Measurements from ENCODE around the gene DNMT3B. TPM values are rescaled to one million over a fixed set of nuclear protein-coding genes. Genes with fewer than 3 reads are reported as not detected.
A peak's percentile ranks its signal among the peaks of the same experiment; 100 is the strongest.
"Not testable (repeated sequence)": the region's sequence is repeated elsewhere in the genome, so short reads cannot be mapped to it uniquely, and the experiment has no call there.

The DNMT3B gene
- 3.1 TPM for polyA plus RNA-seq (2013, experiment 1 of 2)
- 2.9 TPM for polyA plus RNA-seq (2013, experiment 2 of 2)

DNA sequence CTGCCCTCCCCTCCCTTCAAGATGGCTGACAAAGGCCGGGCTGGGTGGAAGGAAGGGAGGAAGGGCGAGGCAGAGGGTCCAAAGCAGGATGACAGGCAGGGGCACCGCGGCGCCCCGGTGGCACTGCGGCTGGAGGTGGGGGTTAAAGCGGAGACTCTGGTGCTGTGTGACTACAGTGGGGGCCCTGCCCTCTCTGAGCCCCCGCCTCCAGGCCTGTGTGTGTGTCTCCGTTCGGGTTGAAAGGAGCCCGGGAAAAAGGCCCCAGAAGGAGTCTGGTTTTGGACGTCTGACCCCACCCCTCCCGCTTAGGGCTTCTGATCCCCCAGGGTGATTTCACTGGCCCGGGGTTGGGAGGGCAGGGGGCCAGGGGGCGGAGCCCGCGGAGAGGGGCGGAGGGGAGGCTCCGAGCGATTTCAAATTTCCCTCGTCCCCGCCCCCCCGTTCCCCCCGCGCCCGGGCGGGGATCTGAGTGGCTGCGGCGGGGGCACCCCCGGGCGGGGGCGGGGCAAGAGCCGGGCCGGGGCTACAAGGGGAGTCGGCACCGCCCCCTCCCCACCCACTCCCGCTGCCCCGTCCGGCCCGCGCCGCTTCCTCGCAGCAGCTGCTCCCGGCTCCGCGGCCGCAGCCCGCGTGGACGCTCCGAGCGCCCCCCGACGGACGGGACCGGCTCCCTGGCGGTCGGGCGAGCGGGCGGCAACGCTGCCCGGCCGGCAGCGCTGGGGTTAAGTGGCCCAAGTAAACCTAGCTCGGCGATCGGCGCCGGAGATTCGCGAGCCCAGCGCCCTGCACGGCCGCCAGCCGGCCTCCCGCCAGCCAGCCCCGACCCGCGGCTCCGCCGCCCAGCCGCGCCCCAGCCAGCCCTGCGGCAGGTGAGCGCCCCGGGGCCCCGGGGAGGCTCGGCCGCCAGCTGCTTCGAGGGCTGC, at the start of gene DNMT3B:
TSS of gene DNMT3B (plus strand) at position 555 of the 923 bp plus-strand sequence. CDS start 17,939 bp downstream, outside the sequence.
- peak within 1 kb of the TSS; percentile 88 for H3K4me2 ChIP-seq (ENCODE audit: low read length, poor library complexity, severe bottlenecking)
- H3K9me3 ChIP-seq (ENCODE audit: control insufficient read depth, low read length) = no peaks in the 10 kb centered on the region
- H3K14ac ChIP-seq (ENCODE audit: low read length in 2 of 2) = peak within 1 kb of the TSS in 1 of 2 experiments; percentile 23
- peak within 1 kb of the TSS; percentile 90 for H2BK120ac ChIP-seq (ENCODE audit: low read depth, low read length)
- peak within 1 kb of the TSS; percentile 90 for H3K9ac ChIP-seq (ENCODE audit: low read length)
- DNase-seq = peak; percentile 71
- under 1% methylated on average over 58 of the region's 92 CpGs for WGBS
- H2BK5ac ChIP-seq (ENCODE audit: low read depth, low read length, poor library complexity, severe bottlenecking) = no peak within 1 kb of the TSS
- peak within 1 kb of the TSS; percentile 28 to 52 for H3K18ac ChIP-seq (ENCODE audit: low read depth in 1 of 2, low read length in 2 of 2)
- H2AK5ac ChIP-seq (ENCODE audit: low read length, severe bottlenecking) = no peak within 1 kb of the TSS
- H3K4me3 ChIP-seq (ENCODE audit: insufficient read depth in 1 of 2, low read depth in 1 of 2, low read length in 2 of 2) = peak within 1 kb of the TSS; percentile 77 to 95
- peak within 1 kb of the TSS; percentile 15 to 42 for H3K4ac ChIP-seq (ENCODE audit: low read depth in 1 of 2, low read length in 2 of 2)
- H3K27me3 ChIP-seq (ENCODE audit: control insufficient read depth in 1 of 2, insufficient read depth in 1 of 2, low read length in 2 of 2) = no peaks in the 10 kb centered on the region
- no peaks in the 10 kb centered on the region for H3K36me3 ChIP-seq (ENCODE audit: control insufficient read depth in 1 of 2, insufficient read depth in 2 of 2, low read depth in 1 of 2, low read length in 2 of 2)
- H3K27ac ChIP-seq (ENCODE audit: low read length, poor library complexity, severe bottlenecking) = no peak within 1 kb of the TSS
- peak within 1 kb of the TSS; percentile 3 for H4K91ac ChIP-seq (ENCODE audit: low read length)
- peaks cover 20% of the 10 kb centered on the region for H3K4me1 ChIP-seq (ENCODE audit: control insufficient read depth, insufficient read depth, low read depth, low read length)
- H2AFZ ChIP-seq (ENCODE audit: low read depth, low read length) = peak within 1 kb of the TSS; percentile 54
- peak within 1 kb of the TSS; percentile 99 for H2BK15ac ChIP-seq (ENCODE audit: low read depth, poor library complexity, severe bottlenecking)
- H4K8ac ChIP-seq (ENCODE audit: low read length) = peak within 1 kb of the TSS; percentile 59
- H3K79me1 ChIP-seq (replicated peaks; ENCODE audit: low read length, poor library complexity, severe bottlenecking) = peaks cover 17% of the 10 kb centered on the region
- peak within 1 kb of the TSS in 1 of 2 experiments; percentile 40 for H2BK12ac ChIP-seq (ENCODE audit: low read length in 2 of 2)
- H3K23ac ChIP-seq (ENCODE audit: low read length in 2 of 2) = peak within 1 kb of the TSS in 1 of 2 experiments; percentile 20

DNA sequence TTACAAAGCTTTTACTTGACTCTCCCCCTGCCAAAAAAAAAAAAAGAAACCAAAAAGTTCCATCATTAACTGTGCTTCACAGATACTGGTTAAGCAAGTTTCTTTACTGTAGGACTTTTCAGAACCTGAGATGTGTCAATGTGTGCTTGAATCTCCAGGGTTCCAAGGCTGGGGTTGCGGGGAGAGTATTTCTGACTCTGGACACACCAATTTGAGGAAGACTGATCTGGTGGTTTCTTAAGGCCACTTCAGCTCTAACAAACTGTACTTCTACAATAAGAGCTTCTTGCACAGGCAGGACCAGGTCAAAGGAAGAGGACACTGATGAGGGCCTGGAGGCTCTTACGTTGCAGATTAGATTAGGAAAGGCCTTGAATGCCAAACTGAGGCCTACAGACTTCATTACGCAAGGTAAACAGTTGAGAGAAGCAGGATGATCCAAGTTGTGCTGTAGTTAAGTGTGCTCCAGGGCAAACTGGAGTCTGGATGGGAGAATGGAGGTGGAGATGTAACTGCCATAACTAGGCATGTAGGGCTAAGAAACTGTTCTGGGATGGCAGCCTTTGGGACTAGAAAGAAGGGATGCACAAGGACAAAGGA, 43.3 kb upstream of the DNMT3B start:
- H3K4ac ChIP-seq (ENCODE audit: low read depth in 1 of 2, low read length in 2 of 2) = no peak overlapping the region
- H2BK15ac ChIP-seq (ENCODE audit: low read depth, poor library complexity, severe bottlenecking) = no peak overlapping the region

DNA sequence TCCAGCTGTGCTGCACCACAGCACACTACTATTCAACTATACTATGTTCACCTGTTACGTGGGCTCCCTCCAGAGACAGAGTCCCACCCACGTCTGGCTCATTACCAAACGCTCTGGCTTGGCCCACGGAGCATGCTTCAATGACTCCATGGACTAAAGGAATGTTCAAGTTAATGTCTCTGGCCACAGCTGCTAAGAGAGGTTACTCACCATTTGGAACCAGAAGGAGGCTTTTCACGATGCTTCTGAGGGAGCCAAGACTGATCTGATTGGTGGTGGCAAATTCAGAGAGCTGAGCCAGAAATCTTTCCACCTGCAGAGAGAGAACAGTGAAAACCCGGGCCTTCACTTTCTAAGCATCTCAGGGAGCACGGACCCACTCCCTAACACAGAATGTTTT, 34.5 kb upstream of the DNMT3B start:
- Histone ChIP-seq H3K4me1 (ENCODE audit: control insufficient read depth, insufficient read depth, low read depth, low read length) (peaks cover 8% of the 10 kb centered on the region), H2BK120ac (ENCODE audit: low read depth, low read length) (no peak overlapping the region), H2BK5ac (ENCODE audit: low read depth, low read length, poor library complexity, severe bottlenecking) (no peak overlapping the region), H3K9me3 (ENCODE audit: control insufficient read depth, low read length) (no peaks in the 10 kb centered on the region), H3K36me3 (ENCODE audit: control insufficient read depth in 1 of 2, insufficient read depth in 2 of 2, low read depth in 1 of 2, low read length in 2 of 2) (peaks cover 12 to 19% of the 10 kb centered on the region in 2 experiments), H2BK12ac (ENCODE audit: low read length in 2 of 2) (no peak overlapping the region), H3K4me3 (ENCODE audit: insufficient read depth in 1 of 2, low read depth in 1 of 2, low read length in 2 of 2) (no peak overlapping the region), H3K4ac (ENCODE audit: low read depth in 1 of 2, low read length in 2 of 2) (no peak overlapping the region), H4K91ac (ENCODE audit: low read length) (no peak overlapping the region), H3K23ac (ENCODE audit: low read length in 2 of 2) (no peak overlapping the region), H2AK5ac (ENCODE audit: low read length, severe bottlenecking) (no peak overlapping the region), H3K79me1 (replicated peaks; ENCODE audit: low read length, poor library complexity, severe bottlenecking) (peaks cover 11% of the 10 kb centered on the region), H3K27me3 (ENCODE audit: control insufficient read depth in 1 of 2, insufficient read depth in 1 of 2, low read length in 2 of 2) (no peaks in the 10 kb centered on the region), H3K14ac (ENCODE audit: low read length in 2 of 2) (no peak overlapping the region), H3K9ac (ENCODE audit: low read length) (no peak overlapping the region), H2AFZ (ENCODE audit: low read depth, low read length) (no peak overlapping the region), H2BK15ac (ENCODE audit: low read depth, poor library complexity, severe bottlenecking) (no peak overlapping the region), H4K8ac (ENCODE audit: low read length) (no peak overlapping the region), H3K18ac (ENCODE audit: low read depth in 1 of 2, low read length in 2 of 2) (no peak overlapping the region), H3K27ac (ENCODE audit: low read length, poor library complexity, severe bottlenecking) (peak overlapping the region; percentile 43), H3K4me2 (ENCODE audit: low read length, poor library complexity, severe bottlenecking) (no peak overlapping the region)
- DNase-seq = peak; percentile 58
- WGBS = 77% methylated on average over 5 of the region's 7 CpGs

More for the DNA sequence above, 43.3 kb upstream of the DNMT3B start:
- no peak overlapping the region for H3K27ac ChIP-seq (ENCODE audit: low read length, poor library complexity, severe bottlenecking)
- no peak overlapping the region for H2AK5ac ChIP-seq (ENCODE audit: low read length, severe bottlenecking)
- WGBS = 98% methylated on average over 2 of the region's 3 CpGs
- no peak overlapping the region for H4K8ac ChIP-seq (ENCODE audit: low read length)
- no peak overlapping the region for H3K23ac ChIP-seq (ENCODE audit: low read length in 2 of 2)
- H3K4me2 ChIP-seq (ENCODE audit: low read length, poor library complexity, severe bottlenecking) = no peak overlapping the region
- no peak overlapping the region for H2AFZ ChIP-seq (ENCODE audit: low read depth, low read length)
- H3K27me3 ChIP-seq (ENCODE audit: control insufficient read depth in 1 of 2, insufficient read depth in 1 of 2, low read length in 2 of 2) = no peaks in the 10 kb centered on the region
- H3K4me3 ChIP-seq (ENCODE audit: insufficient read depth in 1 of 2, low read depth in 1 of 2, low read length in 2 of 2) = no peak overlapping the region
- H2BK12ac ChIP-seq (ENCODE audit: low read length in 2 of 2) = no peak overlapping the region
- no peak overlapping the region for H4K91ac ChIP-seq (ENCODE audit: low read length)
- no peak overlapping the region for H3K9ac ChIP-seq (ENCODE audit: low read length)
- no peak overlapping the region for H2BK120ac ChIP-seq (ENCODE audit: low read depth, low read length)
- no peak for DNase-seq
- no peak overlapping the region for H3K18ac ChIP-seq (ENCODE audit: low read depth in 1 of 2, low read length in 2 of 2)
- H3K36me3 ChIP-seq (ENCODE audit: control insufficient read depth in 1 of 2, insufficient read depth in 2 of 2, low read depth in 1 of 2, low read length in 2 of 2) = peaks cover 26 to 33% of the 10 kb centered on the region in 2 experiments
- no peak overlapping the region for H3K14ac ChIP-seq (ENCODE audit: low read length in 2 of 2)
- no peaks in the 10 kb centered on the region for H3K9me3 ChIP-seq (ENCODE audit: control insufficient read depth, low read length)
- H2BK5ac ChIP-seq (ENCODE audit: low read depth, low read length, poor library complexity, severe bottlenecking) = no peak overlapping the region
- peaks cover 6% of the 10 kb centered on the region for H3K79me1 ChIP-seq (replicated peaks; ENCODE audit: low read length, poor library complexity, severe bottlenecking)
- no peaks in the 10 kb centered on the region for H3K4me1 ChIP-seq (ENCODE audit: control insufficient read depth, insufficient read depth, low read depth, low read length)

DNA sequence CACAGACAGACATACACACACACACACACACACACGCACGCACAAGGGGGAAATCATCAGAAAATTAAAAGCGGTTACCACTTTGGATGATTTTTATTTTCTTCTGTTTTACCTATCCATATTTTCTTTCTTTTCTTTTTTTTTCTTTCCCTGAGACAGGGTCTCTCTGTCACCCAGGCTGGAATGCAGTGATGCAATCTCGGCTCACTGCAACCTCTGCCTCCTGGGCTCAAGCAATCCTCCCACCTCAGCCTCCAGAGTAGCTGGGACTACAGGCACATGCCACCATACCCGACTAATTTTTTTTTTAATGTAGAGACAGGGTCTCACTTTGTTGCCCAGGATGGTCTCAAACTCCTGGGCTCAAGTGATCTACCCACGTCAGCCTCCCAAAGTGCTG, 33.8 kb upstream of the DNMT3B start:
- H3K9me3 ChIP-seq (ENCODE audit: control insufficient read depth, low read length) = not testable (repeated sequence)

More for the DNA sequence above, 33.8 kb upstream of the DNMT3B start:
- not testable (repeated sequence) for H3K4me3 ChIP-seq (ENCODE audit: insufficient read depth in 1 of 2, low read depth in 1 of 2, low read length in 2 of 2); H3K18ac ChIP-seq (ENCODE audit: low read depth in 1 of 2, low read length in 2 of 2); H4K8ac ChIP-seq (ENCODE audit: low read length); H3K9ac ChIP-seq (ENCODE audit: low read length); H2BK120ac ChIP-seq (ENCODE audit: low read depth, low read length); H2AK5ac ChIP-seq (ENCODE audit: low read length, severe bottlenecking); H3K4ac ChIP-seq (ENCODE audit: low read depth in 1 of 2, low read length in 2 of 2); H3K27me3 ChIP-seq (ENCODE audit: control insufficient read depth in 1 of 2, insufficient read depth in 1 of 2, low read length in 2 of 2); DNase-seq; H3K4me2 ChIP-seq (ENCODE audit: low read length, poor library complexity, severe bottlenecking); H3K4me1 ChIP-seq (ENCODE audit: control insufficient read depth, insufficient read depth, low read depth, low read length); H4K91ac ChIP-seq (ENCODE audit: low read length); H3K14ac ChIP-seq (ENCODE audit: low read length in 2 of 2); H2BK15ac ChIP-seq (ENCODE audit: low read depth, poor library complexity, severe bottlenecking); H2AFZ ChIP-seq (ENCODE audit: low read depth, low read length); H2BK5ac ChIP-seq (ENCODE audit: low read depth, low read length, poor library complexity, severe bottlenecking); H2BK12ac ChIP-seq (ENCODE audit: low read length in 2 of 2); H3K23ac ChIP-seq (ENCODE audit: low read length in 2 of 2)
- Histone ChIP-seq H3K79me1 (replicated peaks; ENCODE audit: low read length, poor library complexity, severe bottlenecking) (peaks cover 13% of the 10 kb centered on the region), H3K36me3 (ENCODE audit: control insufficient read depth in 1 of 2, insufficient read depth in 2 of 2, low read depth in 1 of 2, low read length in 2 of 2) (peaks cover 12 to 19% of the 10 kb centered on the region in 2 experiments), H3K27ac (ENCODE audit: low read length, poor library complexity, severe bottlenecking) (peak overlapping the region; percentile 4)
- 91% methylated on average over 6 of the region's 6 CpGs for WGBS

Data from mesenchymal stem cell (in vitro differentiated cells and primary cell).